Body of pancreas (tissue), 4 donors: ENCODE data around the gene SLC2A4RG.

ENCODE experiments used
- CTCF ChIP-seq, 7 experiments: fragments of 450-650 bp in 4 of 7; fragments of 200-600 bp in 3 of 7; sonication (generic) in 3 of 7; IDR thresholded peaks; one replicate each; pipeline ENCODE4 v1.5.1; 2016 to 2019; ENCODE audit warnings: antibody characterized with exemption in 7 of 7
- POLR2A ChIP-seq, 3 donors: fragments of 450-650 bp; IDR thresholded peaks; one replicate each; pipeline ENCODE4 v1.6.1; 2016; ENCODE audit warnings: antibody characterized with exemption in 3 of 3, mild to moderate bottlenecking in 2 of 3

DNA sequence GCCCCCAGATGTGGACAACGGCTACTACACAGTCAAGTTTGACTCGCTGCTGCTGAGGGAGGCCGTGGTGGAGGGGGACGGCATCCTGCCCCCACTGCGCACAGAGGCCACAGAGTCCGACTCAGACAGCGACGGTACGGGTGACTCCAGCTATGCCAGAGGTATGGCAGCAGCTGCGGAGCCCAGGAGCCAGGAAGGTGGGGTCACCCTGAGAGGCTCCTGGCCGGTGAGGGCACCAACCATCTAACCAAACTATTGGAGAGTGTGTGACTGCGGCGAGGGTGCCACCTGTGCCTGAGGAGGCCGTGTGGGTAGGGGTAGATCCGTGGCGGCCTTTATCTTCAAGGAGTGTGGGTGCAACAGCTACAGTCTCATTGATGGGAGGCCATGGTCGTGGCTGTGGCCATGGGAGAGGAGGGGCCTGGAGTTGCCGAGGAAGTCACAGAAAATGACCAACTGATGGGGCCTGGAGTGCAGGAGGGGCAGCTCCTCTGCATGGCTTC lies 5.9 kb upstream of the SLC2A4RG start:
- TF ChIP-seq CTCF (IDR thresholded peaks at IDR 0.05) (no peak), POLR2A (IDR thresholded peaks at IDR 0.05) (no peak)
